Measurements from ENCODE around the gene KBTBD13.

DNA sequence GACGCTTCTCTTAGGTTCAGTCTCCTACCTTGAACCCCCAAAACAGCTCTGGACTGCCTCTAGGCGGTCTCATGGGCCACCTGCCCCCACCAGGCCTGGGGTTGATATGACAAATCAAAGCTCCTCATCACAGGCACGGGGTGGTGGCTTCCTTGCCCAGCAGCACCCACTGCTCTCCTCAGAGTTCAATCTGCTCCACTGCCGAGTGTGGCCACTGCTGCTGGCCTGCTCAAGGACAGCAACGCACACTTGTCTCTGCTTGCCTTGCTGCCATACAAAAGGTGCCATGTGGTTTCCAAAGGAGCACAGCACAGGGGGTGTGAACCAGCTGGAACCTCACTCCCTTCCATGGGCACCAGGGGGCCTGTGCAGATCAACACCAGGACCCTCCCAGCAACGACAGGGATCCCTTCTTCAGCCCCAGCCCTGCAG is 10.2 kb downstream of the KBTBD13 start:
- TF ChIP-seq, protein P1, sequence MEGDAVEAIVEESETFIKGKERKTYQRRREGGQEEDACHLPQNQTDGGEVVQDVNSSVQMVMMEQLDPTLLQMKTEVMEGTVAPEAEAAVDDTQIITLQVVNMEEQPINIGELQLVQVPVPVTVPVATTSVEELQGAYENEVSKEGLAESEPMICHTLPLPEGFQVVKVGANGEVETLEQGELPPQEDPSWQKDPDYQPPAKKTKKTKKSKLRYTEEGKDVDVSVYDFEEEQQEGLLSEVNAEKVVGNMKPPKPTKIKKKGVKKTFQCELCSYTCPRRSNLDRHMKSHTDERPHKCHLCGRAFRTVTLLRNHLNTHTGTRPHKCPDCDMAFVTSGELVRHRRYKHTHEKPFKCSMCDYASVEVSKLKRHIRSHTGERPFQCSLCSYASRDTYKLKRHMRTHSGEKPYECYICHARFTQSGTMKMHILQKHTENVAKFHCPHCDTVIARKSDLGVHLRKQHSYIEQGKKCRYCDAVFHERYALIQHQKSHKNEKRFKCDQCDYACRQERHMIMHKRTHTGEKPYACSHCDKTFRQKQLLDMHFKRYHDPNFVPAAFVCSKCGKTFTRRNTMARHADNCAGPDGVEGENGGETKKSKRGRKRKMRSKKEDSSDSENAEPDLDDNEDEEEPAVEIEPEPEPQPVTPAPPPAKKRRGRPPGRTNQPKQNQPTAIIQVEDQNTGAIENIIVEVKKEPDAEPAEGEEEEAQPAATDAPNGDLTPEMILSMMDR (conservative IDR thresholded peaks at IDR 0.05; ENCODE audit: low read depth, low read length), result 0 out of 2 replicates have a peak, but pooled peaks have one; percentile 10
- no peak for TF ChIP-seq EZH2 (IDR thresholded peaks at IDR 0.05; ENCODE audit: low read length, unreplicated experiment)
